ENCODE results near the gene TCTN3.
"Not testable (repeated sequence)": the region's sequence is repeated elsewhere in the genome, so short reads cannot be mapped to it uniquely, and the experiment has no call there.

The TCTN3 gene

DNA sequence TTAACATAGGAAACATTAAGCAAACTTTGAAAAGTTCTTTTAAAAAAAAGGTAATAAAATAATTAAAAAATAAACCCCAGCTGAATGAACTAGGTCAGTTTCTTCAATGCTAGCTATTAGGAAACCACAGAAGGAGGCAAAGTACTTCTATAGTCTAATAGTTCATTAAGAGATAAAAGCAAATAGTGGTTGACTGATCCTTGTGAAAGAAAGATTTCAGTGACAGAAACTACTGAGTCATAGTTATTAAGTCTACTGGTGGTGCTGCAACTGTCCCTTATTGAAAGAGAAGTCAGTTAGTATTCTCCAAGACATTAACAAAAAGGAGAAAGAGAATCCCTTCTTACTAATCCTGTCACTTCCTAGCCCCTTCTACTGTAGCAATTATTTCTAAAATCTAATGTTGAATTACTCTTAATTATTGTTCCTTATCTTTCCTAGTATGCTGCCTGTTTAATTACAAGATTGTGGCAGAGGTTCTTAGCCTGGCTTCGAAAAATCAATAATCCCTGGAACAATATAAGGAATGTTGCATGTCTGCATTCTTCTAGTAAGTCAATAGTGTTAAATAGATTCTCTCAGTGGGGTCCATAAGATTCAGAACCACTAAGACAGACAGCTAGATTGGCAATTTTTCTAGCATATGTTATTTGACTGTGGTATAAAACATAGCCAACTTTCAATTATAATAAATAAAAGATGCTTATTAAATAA is 18.2 kb downstream of the TCTN3 start:
- FAIRE-seq = no peak

DNA sequence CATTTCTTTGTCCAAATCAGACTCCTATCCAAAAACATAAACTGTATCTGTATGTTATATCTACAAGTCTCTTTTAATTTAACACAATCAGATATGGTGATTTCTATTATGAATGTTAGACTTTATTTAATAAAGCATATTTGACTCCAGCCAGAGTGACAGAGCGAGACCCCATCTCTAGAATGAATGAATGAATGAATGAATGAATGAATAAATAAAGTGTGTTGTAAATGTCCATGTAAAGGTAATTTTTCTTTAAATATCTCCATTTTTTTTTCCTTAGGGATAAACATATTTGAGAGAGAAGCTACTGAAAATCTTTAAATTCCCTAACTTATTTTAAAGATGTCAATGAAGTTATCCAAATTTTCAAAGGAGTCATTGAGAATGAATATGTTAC is 19.1 kb downstream of the TCTN3 start:
- no peak for FAIRE-seq

DNA sequence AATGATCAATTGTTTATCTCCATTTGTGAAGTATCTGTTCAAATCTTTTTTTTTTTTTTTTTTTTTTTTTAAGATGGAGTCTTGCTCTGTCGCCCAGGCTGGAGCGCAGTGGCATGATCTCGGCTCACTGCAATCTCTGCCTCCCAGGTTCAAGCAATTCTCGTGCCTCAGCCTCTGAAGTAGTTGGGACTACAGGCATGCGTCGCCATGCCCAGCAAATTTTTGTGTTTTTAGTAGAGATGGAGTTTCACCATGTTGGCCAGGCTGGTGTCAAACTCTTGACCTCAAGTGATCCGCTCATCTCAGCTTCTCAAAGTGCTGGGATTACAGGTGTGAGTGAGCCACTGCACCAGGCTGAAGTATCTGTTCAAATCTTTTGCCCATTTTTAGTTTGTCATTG is 21.1 kb downstream of the TCTN3 start:
- FAIRE-seq = not testable (repeated sequence)

DNA sequence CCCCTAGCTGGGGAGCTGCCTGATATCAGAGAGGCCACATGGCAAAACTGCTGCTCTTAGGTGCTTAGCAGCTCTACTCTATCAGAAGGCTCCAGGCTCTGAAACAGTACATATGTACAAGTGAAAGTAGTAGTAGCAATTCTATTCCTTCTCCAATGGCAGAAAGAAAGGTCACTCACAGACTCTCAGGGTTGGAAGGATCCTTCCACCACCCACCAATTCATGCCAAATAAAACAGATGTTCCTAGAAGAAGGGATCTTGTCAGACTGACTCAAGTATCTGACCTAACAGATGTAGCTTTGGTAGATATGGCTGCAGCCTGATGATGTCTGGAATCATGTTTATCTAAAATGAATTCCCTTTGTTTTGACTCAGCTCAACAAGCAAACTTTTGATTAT is 29.2 kb downstream of the TCTN3 start:
- FAIRE-seq = no peak

DNA sequence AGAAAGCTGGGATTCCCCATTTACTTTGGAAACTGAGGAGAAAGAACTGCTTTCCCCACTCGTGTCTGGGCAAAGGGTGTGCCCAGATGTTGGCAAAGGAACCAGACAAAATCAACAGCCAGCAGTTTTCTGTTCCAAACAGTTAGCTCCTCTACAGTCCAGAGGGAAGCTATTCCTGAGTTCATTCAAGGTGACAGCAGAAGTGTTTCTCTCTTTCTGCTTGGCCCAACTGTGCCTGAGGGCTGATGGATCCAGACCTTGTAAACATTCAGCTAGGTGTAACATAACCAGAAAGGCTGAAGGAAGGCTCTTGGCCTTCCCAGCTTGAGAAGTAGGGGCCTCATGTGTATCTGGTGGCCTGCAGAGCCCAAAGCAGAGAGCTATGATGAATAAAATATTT is 30.2 kb downstream of the TCTN3 start:
- no peak for FAIRE-seq

DNA sequence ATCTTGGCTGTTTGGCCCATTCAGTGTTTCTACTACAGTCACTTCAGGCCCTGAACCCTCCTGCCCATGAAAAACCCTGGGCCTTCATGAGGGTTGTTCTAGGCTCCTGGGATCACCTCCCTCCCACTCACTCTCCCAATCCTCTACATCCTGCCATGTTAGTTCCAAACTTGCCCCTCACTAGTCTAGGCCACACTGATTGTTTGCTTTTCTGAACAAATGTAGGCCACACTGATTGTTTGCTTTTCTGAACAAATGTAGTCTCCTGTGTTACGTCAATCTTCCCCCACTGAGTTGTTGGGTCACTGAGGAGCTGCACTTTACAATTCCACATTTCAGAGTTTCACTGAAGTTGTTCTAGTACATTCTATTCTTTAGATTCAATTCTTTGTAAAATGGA is 31.9 kb downstream of the TCTN3 start:
- no peak for FAIRE-seq

DNA sequence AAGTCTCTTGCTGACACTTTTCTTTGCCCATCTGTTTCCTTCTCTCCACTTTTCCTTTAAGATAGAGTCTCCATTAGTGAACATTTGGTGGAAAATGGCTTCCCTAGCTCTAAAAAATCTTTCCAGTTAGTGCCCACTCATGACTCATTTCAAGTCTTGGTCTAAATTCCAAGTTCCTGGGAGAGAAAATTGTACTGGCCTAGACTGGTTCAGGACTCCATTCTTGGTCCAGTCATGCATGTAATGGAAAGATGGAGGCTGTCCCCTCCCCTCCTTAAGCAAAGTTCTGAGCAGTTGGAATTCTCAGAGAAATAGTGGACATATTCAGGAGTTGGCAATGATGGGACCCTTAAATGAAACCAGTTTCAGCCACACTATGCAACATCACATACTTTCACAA is 33.4 kb downstream of the TCTN3 start:
- no peak for FAIRE-seq

DNA sequence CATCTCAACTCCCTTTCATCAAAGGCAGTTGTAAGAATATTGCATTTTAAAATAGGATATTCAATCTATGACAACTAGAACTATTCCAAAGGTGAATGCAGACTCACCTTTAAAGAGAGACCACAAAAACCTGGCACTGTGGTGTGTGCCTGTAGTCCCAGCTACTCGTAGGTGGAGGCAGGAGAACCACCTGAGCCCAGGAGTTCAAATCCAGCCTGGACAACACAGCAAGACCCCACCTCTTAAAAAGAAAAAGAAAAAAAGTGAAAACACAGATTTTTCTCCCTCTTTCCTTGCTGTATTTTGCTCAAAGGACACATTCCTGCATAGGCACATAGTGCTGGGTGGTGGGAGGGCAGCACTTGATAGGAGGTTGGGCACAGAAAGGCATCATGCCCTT is 36.5 kb downstream of the TCTN3 start:
- FAIRE-seq = no peak

DNA sequence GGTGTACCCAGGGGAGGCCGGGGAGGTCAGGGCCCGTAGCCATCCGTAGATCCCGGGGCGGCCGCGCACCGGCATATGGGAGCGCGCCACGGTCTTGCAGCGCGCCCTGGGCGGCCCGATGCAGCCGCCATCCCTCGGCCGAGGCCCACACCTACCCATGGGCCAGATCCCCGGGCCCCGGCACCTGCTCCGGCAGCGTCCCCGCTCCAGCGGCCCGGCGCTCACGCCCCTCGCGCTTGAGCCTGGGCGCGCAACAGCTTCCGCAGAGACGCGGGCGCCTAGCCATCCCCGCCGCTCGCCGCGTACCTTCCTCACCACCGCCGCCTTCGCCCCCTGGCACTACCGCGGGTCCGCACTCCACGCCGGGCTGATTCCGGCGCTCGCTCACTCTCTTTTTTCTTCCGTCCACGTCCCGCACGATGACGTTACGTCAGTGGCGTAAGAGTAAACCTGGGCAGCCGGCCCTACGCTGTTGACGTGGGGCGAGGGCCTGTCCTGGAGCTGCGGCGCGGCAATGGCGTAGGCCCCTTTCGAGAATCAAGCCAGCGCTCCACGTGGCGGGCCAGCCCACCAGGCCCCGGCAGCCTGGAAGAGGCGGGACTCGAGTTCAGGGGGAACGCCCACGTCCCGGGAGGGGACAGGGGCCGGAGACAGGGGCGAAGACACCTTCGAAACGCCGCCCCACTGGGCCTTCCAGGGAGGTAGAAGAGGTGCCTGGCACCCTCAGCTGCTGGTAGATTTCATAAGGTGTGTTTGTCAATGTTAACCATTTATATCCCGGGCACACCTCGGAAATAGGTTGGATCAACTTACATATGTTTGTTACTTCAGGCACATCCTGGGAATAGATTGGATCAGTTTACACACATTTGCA is 37.2 kb downstream of the TCTN3 start, which contains the start of gene ALDH18A1:
Gene ALDH18A1 (minus strand): TSS at position 421 of the 874 bp plus-strand sequence. CDS start 3,334 bp downstream, outside the sequence.
- no peak for FAIRE-seq

DNA sequence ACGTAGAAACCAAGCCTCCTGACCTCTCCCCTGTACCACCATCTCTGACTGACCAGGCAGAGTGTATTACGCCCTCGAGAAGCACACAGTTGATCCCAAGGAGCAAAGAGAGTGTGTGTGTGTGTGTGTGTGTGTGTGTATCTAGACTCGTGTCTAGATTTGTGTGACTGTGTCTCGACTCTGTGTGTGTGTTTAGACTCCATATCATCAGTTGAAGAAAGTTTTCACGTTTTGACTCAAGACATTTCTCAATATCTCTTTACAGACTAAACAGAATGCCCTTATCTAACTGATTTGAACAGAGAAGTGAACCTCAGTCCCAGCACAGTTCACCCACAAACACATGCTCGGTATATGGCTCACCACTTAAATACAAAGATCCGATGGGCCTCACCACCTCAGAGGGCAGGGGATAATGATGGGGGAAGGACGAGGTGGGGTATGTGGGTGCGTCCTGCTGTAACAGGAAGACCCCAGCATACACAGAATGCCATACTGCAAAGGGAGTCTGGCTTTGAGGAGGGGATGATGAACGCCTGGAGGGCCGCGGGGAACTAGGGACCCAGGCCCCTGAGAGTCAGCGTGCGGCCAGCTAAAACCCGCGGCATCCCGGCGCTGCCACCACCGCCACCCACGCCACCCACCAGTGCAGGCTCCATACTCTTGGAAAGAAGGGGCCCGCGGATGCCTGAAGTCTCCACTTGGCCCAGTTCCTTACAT is 38.0 kb downstream of the TCTN3 start:
- no peak for FAIRE-seq

DNA sequence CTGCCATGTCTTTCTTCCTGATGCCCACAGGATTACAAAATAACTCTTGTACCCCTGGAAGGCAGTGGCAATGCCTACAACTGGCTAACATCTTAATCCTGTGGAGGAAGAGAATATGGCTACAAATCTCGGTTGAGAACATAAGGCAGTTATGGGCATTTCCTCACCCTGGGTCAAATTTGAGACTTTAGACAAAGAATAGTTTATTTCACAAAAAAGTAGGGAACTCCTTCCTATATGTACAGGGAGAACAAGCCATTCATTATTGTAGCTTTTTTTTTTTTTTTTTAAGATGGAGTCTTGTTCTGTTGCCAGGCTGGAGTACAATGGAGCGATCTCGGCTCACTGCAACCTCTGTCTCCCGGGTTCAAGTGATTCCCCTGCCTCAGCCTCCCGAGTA is 39.8 kb downstream of the TCTN3 start:
- FAIRE-seq = no peak

DNA sequence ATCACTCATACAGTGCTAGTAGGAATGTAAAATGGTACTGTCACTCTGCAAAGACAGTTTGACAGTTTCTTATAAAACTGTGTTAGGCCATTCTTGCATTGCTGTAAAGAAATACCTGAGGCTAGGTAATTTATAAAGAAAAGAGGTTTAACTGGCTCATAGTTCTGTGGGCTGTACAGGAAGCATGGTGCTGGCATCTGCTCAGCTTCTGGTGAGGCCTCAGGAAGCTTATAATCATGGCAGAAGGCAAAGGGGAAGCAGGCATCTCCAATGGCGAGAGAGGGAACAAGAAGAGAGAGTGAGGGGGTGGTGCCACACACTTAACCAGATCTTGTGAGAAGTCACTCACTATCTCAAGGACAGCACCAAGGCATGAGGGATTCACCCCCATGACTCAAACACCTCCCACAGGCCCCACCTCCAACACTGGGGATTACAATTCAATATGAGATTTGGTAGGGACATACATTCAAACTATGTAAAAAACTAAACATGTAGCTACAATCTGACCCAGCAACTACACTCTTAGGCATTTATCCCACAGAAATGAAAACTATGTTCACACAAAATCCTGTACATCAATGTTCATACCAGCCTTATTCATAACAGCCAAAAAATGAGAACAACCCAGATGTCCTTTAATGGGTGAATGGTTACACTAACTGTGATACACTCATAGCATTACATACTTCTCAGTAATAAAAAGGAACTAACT is 42.2 kb downstream of the TCTN3 start:
- FAIRE-seq = no peak

DNA sequence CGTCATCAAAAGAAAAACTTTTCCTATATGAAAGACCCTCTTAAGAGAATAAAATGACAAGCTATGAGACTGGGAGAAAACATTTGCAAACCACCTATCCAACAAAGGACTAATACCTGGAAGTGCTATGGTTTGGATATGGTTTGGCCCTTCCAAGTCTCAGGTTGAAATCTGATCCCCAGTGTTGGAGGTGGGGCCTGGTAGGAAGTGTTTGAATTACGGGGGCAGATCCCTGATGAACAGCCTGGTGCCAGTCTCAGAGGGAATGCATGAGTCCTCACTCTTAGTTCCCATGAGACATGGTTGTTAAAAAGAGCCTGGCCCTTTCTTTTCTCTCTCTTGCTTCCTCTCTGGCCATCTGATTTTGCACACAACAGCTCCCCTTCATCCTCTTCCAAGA is 43.5 kb downstream of the TCTN3 start:
- FAIRE-seq = no peak

DNA sequence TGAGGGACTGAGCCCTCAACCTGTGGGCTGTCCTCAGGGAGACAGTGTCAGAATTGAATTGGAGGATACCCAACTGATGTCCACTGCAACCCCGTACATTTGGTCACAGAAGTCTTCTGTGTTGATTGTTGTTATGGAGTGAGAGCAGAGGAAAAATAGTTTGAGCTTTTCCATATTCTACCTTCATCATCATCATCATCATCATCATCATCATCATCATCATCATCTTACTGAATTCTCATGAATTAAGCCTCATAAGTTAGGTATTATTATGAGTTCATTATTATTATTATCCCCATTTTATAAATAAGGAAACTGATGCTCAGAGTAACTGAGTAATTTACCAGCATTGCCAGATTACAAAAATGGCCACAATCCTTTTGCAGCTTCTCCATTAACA is 45.6 kb downstream of the TCTN3 start:
- no peak for FAIRE-seq

DNA sequence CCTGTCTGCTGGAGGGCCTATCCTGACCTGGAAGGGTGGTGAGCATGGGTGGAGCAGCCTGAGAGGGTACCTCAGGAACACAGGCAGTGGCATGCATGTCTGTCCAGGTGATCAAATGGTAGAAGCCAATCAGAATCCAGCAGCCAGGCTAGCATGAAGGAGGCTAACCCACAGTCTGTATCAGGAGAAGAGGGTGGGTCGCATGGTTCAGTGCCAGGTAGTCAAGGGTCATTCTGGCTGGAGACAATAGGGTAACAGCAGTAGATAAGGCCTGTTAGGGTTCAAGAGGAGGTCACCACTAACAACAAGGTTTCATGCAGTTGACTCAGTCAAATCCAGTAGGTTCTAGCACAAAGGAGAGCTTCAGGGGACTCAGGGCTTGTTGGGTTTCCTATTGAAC is 47.6 kb downstream of the TCTN3 start:
- no peak for FAIRE-seq

DNA sequence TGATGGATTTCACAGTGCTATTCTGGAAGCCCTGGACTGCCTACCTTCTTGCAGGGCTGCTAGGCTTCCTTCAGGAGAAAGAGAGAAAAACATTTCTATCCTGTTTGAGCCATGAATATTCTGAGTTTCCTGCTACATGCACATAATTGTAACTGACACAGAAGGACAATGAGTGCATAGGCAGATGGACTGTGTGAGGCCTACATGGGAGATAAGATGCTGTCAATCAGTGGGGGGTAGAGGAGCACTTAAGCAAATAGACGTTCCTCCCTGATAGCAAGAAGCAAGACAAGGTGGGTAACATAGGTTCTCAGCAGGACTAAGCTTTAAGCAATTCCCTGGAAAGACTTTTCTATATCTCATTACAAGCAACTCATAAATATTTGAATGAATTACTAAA is 48.8 kb downstream of the TCTN3 start:
- FAIRE-seq = no peak

DNA sequence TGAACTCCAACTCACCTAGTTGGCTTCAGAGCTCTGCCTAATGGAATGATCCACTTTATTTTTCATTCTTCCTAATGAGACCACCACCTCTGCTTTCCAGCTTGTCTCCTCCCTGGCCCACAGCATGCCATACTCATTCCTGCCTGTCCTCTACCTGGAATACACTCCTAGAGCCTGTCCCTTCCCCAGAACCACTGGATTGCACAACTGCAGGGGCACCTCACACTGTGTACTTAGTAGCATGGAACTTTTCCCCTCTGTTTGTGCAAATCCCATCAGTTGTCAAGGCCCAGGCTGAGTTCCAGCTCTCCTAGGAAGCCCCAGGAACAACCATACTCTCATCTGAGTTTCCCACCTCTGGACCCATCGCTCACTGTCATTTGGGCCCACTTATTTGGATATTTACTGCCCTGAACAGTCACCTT is 52.8 kb downstream of the TCTN3 start:
- FAIRE-seq = no peak

DNA sequence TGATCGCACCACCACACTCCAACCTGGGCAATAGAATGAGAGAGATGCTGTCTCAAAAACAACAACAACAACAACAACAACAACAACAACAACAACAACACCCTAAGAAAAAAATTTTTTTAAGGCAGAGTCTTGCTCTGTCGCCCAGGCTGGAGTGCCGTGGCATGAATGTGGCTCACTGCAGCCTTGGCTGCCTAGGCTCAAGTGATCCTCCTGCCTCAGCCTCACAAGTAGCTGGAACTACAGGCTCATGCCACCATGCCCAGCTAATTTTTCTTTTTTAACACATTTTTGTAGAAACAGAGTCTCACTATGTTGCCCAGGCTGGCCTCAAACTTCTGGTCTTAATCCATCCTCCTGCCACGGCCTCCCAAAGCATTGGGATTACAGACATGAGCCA is 55.8 kb downstream of the TCTN3 start:
- no peak for FAIRE-seq

DNA sequence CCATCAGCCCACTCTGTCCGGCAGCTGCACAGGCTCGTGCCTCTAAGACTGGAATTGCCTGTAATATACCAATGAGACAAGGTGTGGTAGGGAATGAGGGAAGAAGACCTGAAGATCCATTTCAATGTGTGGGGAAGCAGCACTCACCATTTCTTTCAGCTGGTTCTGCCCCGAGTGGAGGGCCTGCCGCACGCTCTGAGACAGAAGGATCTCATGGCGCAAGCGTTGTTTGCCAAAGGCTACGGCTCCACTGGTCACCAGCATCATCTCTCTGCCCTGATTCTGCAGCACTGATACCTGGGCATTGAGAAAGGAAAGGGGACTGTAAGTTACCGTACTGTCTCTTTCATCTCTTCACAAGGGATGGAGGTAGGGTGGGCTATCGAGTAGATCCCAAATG is 56.6 kb downstream of the TCTN3 start:
- no peak for FAIRE-seq

DNA sequence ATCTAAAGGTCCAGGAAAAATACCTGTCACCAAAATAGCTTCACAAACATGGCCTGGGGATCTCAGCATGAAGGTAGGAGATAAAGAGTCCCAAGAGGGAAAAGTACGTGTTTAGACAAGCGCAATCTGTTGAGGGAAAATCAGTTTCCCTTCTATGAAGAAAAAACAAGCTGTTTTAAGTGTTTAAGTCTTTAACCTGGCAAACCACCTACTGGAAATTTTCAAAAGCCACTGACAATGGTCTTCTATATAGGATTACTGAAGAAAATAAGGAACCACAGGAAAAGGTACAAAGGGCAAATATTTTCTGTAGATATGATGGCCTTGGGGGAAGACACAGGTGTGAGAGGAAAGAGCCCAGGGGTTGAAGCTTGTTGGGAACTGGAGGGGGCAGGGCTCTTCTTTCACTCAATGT is 58.4 kb downstream of the TCTN3 start:
- FAIRE-seq = no peak

DNA sequence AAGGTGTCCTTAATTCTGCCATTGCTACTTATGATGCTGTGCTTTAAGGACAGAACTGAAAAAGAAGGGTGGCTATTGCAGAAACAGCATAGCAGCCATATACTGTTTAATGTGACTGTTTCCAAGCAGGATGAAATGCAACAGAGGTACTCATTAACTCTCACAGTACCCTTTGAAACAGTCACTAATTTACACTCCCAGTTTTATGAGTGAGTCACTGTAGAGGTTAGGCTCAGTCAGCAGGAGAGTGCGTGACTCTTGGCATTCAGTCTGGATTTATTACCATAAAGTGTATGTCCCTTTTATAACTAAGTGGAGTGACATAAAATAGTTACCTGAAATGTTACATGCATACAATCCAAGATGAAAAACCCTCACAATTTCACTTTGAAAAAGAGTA is 64.9 kb downstream of the TCTN3 start:
- FAIRE-seq = no peak

DNA sequence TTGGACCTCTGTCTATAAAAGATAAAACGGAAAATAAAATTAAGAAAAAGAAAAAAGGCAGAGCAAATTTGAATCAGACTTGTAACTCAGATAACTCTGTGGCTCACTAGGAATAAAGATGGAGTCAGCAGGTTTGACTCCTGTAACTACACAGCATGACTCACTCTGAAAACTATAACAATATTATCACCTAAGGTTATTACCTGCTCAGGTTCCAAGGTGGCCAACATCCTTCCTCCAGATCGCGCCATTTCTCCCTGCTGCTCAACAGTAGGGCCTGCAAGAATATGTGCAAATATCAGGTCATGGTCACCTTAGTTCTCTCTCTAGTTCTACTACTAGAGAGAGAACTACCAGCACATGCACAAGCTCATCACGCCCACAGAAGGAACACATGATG is 67.2 kb downstream of the TCTN3 start:
- no peak for FAIRE-seq

DNA sequence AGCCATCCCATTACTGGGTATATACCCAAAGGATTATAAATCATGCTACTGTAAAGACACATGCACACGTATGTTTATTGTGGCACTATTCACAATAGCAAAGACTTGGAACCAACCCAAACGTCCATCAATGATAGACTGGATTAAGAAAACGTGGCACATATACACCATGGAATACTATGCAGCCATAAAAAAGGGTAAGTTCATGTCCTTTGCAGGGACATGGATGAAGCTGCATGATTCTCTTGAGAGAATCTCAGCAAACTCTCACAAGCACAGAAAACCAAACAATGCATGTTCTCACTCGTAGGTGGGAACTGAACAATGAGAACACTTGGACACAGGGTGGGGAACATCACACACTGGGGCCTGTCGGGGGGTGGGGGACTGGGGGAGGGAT is 73.3 kb downstream of the TCTN3 start:
- not testable (repeated sequence) for FAIRE-seq

All from islet of Langerhans (tissue), 1 donor.